CD4-positive, alpha-beta T cell (primary cell): ENCODE results near the gene DLG1. TPM values are rescaled to one million over a fixed set of nuclear protein-coding genes. Genes with fewer than 3 reads are reported as not detected.

Experiments
- ATAC-seq: fragments of 200-7000 bp; cut with Tn5 transposase; one replicate; pipeline ENCODE4 v1.10.0; 2022; ENCODE audit warnings: mild to moderate bottlenecking; ENCODE audit not compliant: poor library complexity
- CTCF ChIA-PET: fragments of 350-600 bp; sonication (Branson Sonifier 250); formaldehyde crosslinking; loops from one replicate; lab custom pipeline; 2021; ENCODE audit warnings: antibody characterized with exemption, inconsistent platforms; lab: Charles Lee
- POLR2A ChIA-PET: fragments of 350-600 bp; sonication (Branson Sonifier 250); formaldehyde crosslinking; loops from one replicate; lab custom pipeline; 2021; ENCODE audit warnings: antibody characterized with exemption, inconsistent platforms; lab: Charles Lee
- DNase-seq, 14 experiments: peaks; one replicate each; pipeline ENCODE4 v3.0.0-alpha.2; 2013 to 2020; ENCODE audit warnings: mixed read lengths in 2 of 14
- H3K27ac ChIP-seq, 2 donors: one replicate each; pipeline versions ENCODE4 v1.5.1 to v1.7.0; 2013; ENCODE audit warnings: low read length in 2 of 2, low read depth in 1 of 2, mild to moderate bottlenecking in 1 of 2
- H3K27me3 ChIP-seq, 2 experiments: 1 replicate in 1 of 2; 2 replicates in 1 of 2; pipeline versions ENCODE4 v1.6.1 to v1.7.0; 2013; ENCODE audit warnings: low read length in 2 of 2, control low read depth in 1 of 2, mild to moderate bottlenecking in 1 of 2, moderate library complexity in 1 of 2; ENCODE audit not compliant: insufficient read depth in 2 of 2, control insufficient read depth in 1 of 2
- H3K36me3 ChIP-seq: one replicate; pipeline ENCODE4 v1.6.1; 2013; ENCODE audit warnings: low read length, control low read depth; ENCODE audit not compliant: insufficient read depth
- H3K4me1 ChIP-seq: one replicate; pipeline ENCODE4 v1.6.1; 2013; ENCODE audit warnings: low read length, control low read depth; ENCODE audit not compliant: insufficient read depth
- H3K4me3 ChIP-seq: one replicate; pipeline ENCODE4 v1.5.1; 2013; ENCODE audit warnings: mild to moderate bottlenecking, low read length, moderate library complexity
- H3K9me3 ChIP-seq, 2 experiments: 1 replicate in 1 of 2; 2 replicates in 1 of 2; pipeline versions ENCODE4 v1.6.1 to v1.7.0; 2013; ENCODE audit warnings: low read length in 2 of 2, mild to moderate bottlenecking in 2 of 2, control low read depth in 1 of 2, moderate library complexity in 1 of 2; ENCODE audit not compliant: control insufficient read depth in 1 of 2, insufficient read depth in 1 of 2
- H3K27ac Mint-ChIP-seq: one replicate; pipeline ENCODE4 v1.8.0; 2020; ENCODE audit warnings: mixed read lengths
- H3K27me3 Mint-ChIP-seq: one replicate; pipeline ENCODE4 v1.8.0; 2021; ENCODE audit warnings: mixed read lengths
- H3K36me3 Mint-ChIP-seq: one replicate; pipeline ENCODE4 v1.8.0; 2021; ENCODE audit warnings: low read depth, mixed read lengths
- H3K4me1 Mint-ChIP-seq: one replicate; pipeline ENCODE4 v1.8.0; 2021; ENCODE audit warnings: low read depth, mixed read lengths
- H3K4me3 Mint-ChIP-seq: one replicate; pipeline ENCODE4 v1.8.0; 2020; ENCODE audit warnings: mild to moderate bottlenecking, mixed read lengths
- H3K9me3 Mint-ChIP-seq: one replicate; pipeline ENCODE4 v1.8.0; 2020; ENCODE audit warnings: mixed read lengths
- intact Hi-C, 2 experiments: fragments of 100-400 bp; cut with DNase I in 1 of 2; cut with micrococcal nuclease in 1 of 2; formaldehyde crosslinking; loops; one replicate each; pipeline versions ENCODE4 v1.15.1 to v1.9.0; 2023 to 2025; cut with DNase I, micrococcal nuclease
- total RNA-seq, 174 experiments: library from RNA in 2 of 174; stranded (reverse) in 2 of 174; gene quantifications; one replicate each; pipeline ENCODE4 v1.2.3 and lab custom pipeline; 2021 to 2026
- TF ChIP-seq, protein P1 (sequence below): fragments of 200-600 bp; IDR thresholded peaks from one replicate; pipeline ENCODE4 v1.8.0; 2022; ENCODE audit warnings: antibody characterized with exemption, mild to moderate bottlenecking

The DLG1 gene
- total RNA-seq, 2 experiments from 2014 or later: 86.8 to 91.8 TPM

GRCh38 chr3:197337656-197338055 is 39.2 kb upstream of the DLG1 start:
- Histone ChIP-seq H3K27ac (no peak overlapping the region), H3K36me3 (no peaks in the 10 kb centered on the region), H3K27me3 (no peaks in the 10 kb centered on the region), H3K4me3 (no peak overlapping the region), H3K4me1 (no peaks in the 10 kb centered on the region), H3K9me3 (no peaks in the 10 kb centered on the region)
- CTCF ChIA-PET: interaction anchor here (1.1 kb wide), 1 partner anchor 81 kb away, joined by 3 read pairs; no protein-coding TSS in a partner anchor
- POLR2A ChIA-PET: interaction anchor here (0.7 kb wide), 1 partner anchor 39 kb away, joined by 3 read pairs; no protein-coding TSS in a partner anchor
- Mint-ChIP-seq H3K27ac (no peak overlapping the region), H3K4me3 (no peak overlapping the region), H3K27me3 (no peaks in the 10 kb centered on the region), H3K4me1 (no peaks in the 10 kb centered on the region), H3K9me3 (no peaks in the 10 kb centered on the region), H3K36me3 (no peaks in the 10 kb centered on the region)
- TF ChIP-seq, protein P1, sequence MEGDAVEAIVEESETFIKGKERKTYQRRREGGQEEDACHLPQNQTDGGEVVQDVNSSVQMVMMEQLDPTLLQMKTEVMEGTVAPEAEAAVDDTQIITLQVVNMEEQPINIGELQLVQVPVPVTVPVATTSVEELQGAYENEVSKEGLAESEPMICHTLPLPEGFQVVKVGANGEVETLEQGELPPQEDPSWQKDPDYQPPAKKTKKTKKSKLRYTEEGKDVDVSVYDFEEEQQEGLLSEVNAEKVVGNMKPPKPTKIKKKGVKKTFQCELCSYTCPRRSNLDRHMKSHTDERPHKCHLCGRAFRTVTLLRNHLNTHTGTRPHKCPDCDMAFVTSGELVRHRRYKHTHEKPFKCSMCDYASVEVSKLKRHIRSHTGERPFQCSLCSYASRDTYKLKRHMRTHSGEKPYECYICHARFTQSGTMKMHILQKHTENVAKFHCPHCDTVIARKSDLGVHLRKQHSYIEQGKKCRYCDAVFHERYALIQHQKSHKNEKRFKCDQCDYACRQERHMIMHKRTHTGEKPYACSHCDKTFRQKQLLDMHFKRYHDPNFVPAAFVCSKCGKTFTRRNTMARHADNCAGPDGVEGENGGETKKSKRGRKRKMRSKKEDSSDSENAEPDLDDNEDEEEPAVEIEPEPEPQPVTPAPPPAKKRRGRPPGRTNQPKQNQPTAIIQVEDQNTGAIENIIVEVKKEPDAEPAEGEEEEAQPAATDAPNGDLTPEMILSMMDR: no peak
- intact Hi-C loops: no loop called here
- ATAC-seq (no peak), DNase-seq (no peak)

DNA sequence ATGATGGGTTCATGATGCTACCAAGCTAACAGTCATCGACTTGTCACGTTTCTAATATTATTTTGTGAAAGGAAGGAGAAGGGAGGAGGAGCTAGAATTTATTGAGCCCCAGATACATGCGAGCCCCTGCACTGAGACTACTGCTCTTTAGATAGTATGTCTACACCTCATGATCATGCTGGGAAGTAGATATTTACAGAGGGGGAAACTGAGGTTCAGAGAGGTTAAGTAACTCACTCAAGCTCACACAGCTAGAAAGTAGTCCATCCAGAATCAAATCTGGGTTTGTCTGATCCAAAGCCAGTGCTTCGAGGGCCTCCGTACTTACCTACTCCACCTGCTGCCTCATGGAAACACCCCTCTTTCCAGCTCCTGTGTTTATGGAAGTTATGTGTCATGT is 38.8 kb upstream of the DLG1 start:
- no peak overlapping the region for H3K27ac ChIP-seq
- no peaks in the 10 kb centered on the region for H3K4me1 ChIP-seq
- CTCF ChIA-PET: interaction anchor here (1.1 kb wide), 1 partner anchor 81 kb away, joined by 3 read pairs; no protein-coding TSS in a partner anchor
- TF ChIP-seq, protein P1: no peak
- intact Hi-C loops: no loop called here
- H3K4me3 ChIP-seq: no peak overlapping the region
- ATAC-seq: no peak
- POLR2A ChIA-PET: no interaction called here
- Mint-ChIP-seq H3K4me3 (no peak overlapping the region), H3K9me3 (no peaks in the 10 kb centered on the region), H3K4me1 (no peaks in the 10 kb centered on the region), H3K27me3 (no peaks in the 10 kb centered on the region), H3K36me3 (no peaks in the 10 kb centered on the region), H3K27ac (no peak overlapping the region)
- H3K27me3 ChIP-seq: no peaks in the 10 kb centered on the region
- no peaks in the 10 kb centered on the region for H3K9me3 ChIP-seq
- H3K36me3 ChIP-seq: no peaks in the 10 kb centered on the region
- DNase-seq: no peak

- POLR2A ChIA-PET: no interaction called here
Measured at GRCh38 chr3:197336348-197336747, 37.9 kb upstream of the DLG1 start.

More at GRCh38 chr3:197336348-197336747, 37.9 kb upstream of the DLG1 start:
- Histone ChIP-seq H3K27me3 (no peaks in the 10 kb centered on the region), H3K27ac (no peak overlapping the region), H3K4me1 (no peaks in the 10 kb centered on the region), H3K36me3 (no peaks in the 10 kb centered on the region), H3K4me3 (no peak overlapping the region), H3K9me3 (no peaks in the 10 kb centered on the region)
- CTCF ChIA-PET: no interaction called here
- TF ChIP-seq, protein P1: no peak
- Mint-ChIP-seq H3K4me3 (no peak overlapping the region), H3K27me3 (no peaks in the 10 kb centered on the region), H3K36me3 (no peaks in the 10 kb centered on the region), H3K27ac (no peak overlapping the region), H3K9me3 (no peaks in the 10 kb centered on the region), H3K4me1 (no peaks in the 10 kb centered on the region)
- DNase-seq (no peak), ATAC-seq (no peak)
- intact Hi-C loops: no loop called here
